ENCODE measurements around the gene LARGE1.

The LARGE1 gene

GRCh38 chr22:33324228-33324627 is 596.0 kb downstream of the LARGE1 start:
- Histone ChIP-seq H2BK120ac (ENCODE audit: low read depth, low read length) (no peak overlapping the region), H3K4me1 (ENCODE audit: control insufficient read depth in 2 of 2, insufficient read depth in 1 of 2, low read depth in 1 of 2, low read length in 2 of 2) (no peaks in the 10 kb centered on the region), H3K14ac (ENCODE audit: low read length) (no peak overlapping the region), H4K8ac (ENCODE audit: low read depth, low read length) (no peak overlapping the region), H3K79me1 (ENCODE audit: low read depth, low read length) (no peaks in the 10 kb centered on the region), H2AFZ (ENCODE audit: low read length) (no peak overlapping the region), H3K4ac (ENCODE audit: low read length) (no peak overlapping the region), H3K4me3 (ENCODE audit: low read length in 2 of 2) (no peak overlapping the region), H3K4me2 (ENCODE audit: insufficient read depth, low read length, poor library complexity, severe bottlenecking) (no peak overlapping the region), H2BK5ac (ENCODE audit: low read length) (no peak overlapping the region), H3K27ac (replicated peaks; ENCODE audit: low read length) (no peak overlapping the region), H2BK12ac (ENCODE audit: low read length) (no peak overlapping the region), H3K18ac (ENCODE audit: low read length) (no peak overlapping the region), H2AK5ac (ENCODE audit: low read depth, low read length) (no peak overlapping the region), H3K27me3 (ENCODE audit: control insufficient read depth in 3 of 3, insufficient read depth in 3 of 3, low read depth in 1 of 3, low read length in 3 of 3) (no peaks in the 10 kb centered on the region), H3K9me3 (replicated peaks in 1 of 2; ENCODE audit: control insufficient read depth in 2 of 2, insufficient read depth in 1 of 2, low read depth in 1 of 2, low read length in 2 of 2) (no peaks in the 10 kb centered on the region), H3K36me3 (replicated peaks in 1 of 2; ENCODE audit: control insufficient read depth in 2 of 2, insufficient read depth in 2 of 2, low read length in 2 of 2) (peaks cover 0 to 5% of the 10 kb centered on the region in 2 donors), H4K91ac (ENCODE audit: low read depth, low read length, poor library complexity) (no peak overlapping the region), H3K9ac (ENCODE audit: low read depth, low read length, poor library complexity) (no peak overlapping the region), H2BK15ac (ENCODE audit: low read length) (no peak overlapping the region), H3K23ac (ENCODE audit: low read depth, low read length, poor library complexity) (no peak overlapping the region)
- DNase-seq (ENCODE audit: low spot score), result no peak
- no CpG with 5 or more reads among the region's 2 CpGs for WGBS, 2 donors (ENCODE audit: extremely low coverage in 2 of 2, insufficient read length in 2 of 2, insufficient replicate concordance in 1 of 2)

GRCh38 chr22:33321466-33321865 is 598.8 kb downstream of the LARGE1 start:
- WGBS, 2 donors (ENCODE audit: extremely low coverage in 2 of 2, insufficient read length in 2 of 2, insufficient replicate concordance in 1 of 2), result no CpG with 5 or more reads among the region's 3 CpGs
- DNase-seq (ENCODE audit: low spot score), result no peak
- no peak overlapping the region for H3K4me2 ChIP-seq (ENCODE audit: insufficient read depth, low read length, poor library complexity, severe bottlenecking)

GRCh38 chr22:33315954-33316353 is 604.3 kb downstream of the LARGE1 start:
- no peak for DNase-seq (ENCODE audit: low spot score)
- no peak overlapping the region for H2AK5ac ChIP-seq (ENCODE audit: low read depth, low read length)
- peak overlapping the region; percentile 37 for H3K18ac ChIP-seq (ENCODE audit: low read length)
- no peak overlapping the region for H2AFZ ChIP-seq (ENCODE audit: low read length)
- peak overlapping the region; percentile 61 for H3K23ac ChIP-seq (ENCODE audit: low read depth, low read length, poor library complexity)
- peak overlapping the region; percentile 83 for H3K14ac ChIP-seq (ENCODE audit: low read length)
- H4K8ac ChIP-seq (ENCODE audit: low read depth, low read length), result peak overlapping the region; percentile 7
- peak overlapping the region; percentile 86 for H3K4ac ChIP-seq (ENCODE audit: low read length)
- H4K91ac ChIP-seq (ENCODE audit: low read depth, low read length, poor library complexity), result no peak overlapping the region
- no peak overlapping the region for H2BK5ac ChIP-seq (ENCODE audit: low read length)
- H3K27me3 ChIP-seq (ENCODE audit: control insufficient read depth in 3 of 3, insufficient read depth in 3 of 3, low read depth in 1 of 3, low read length in 3 of 3), result no peaks in the 10 kb centered on the region
- no peak overlapping the region for H3K9ac ChIP-seq (ENCODE audit: low read depth, low read length, poor library complexity)
- H3K4me2 ChIP-seq (ENCODE audit: insufficient read depth, low read length, poor library complexity, severe bottlenecking), result no peak overlapping the region
- no peaks in the 10 kb centered on the region for H3K4me1 ChIP-seq (ENCODE audit: control insufficient read depth in 2 of 2, insufficient read depth in 1 of 2, low read depth in 1 of 2, low read length in 2 of 2)
- no peak overlapping the region for H3K27ac ChIP-seq (replicated peaks; ENCODE audit: low read length)
- no peak overlapping the region for H2BK15ac ChIP-seq (ENCODE audit: low read length)
- H2BK120ac ChIP-seq (ENCODE audit: low read depth, low read length), result no peak overlapping the region
- H3K79me1 ChIP-seq (ENCODE audit: low read depth, low read length), result no peaks in the 10 kb centered on the region
- H3K4me3 ChIP-seq (ENCODE audit: low read length in 2 of 2), result peak overlapping the region in 1 of 2 donors; percentile 63
- peaks cover 4 to 24% of the 10 kb centered on the region in 2 donors for H3K36me3 ChIP-seq (replicated peaks in 1 of 2; ENCODE audit: control insufficient read depth in 2 of 2, insufficient read depth in 2 of 2, low read length in 2 of 2)
- H3K9me3 ChIP-seq (replicated peaks in 1 of 2; ENCODE audit: control insufficient read depth in 2 of 2, insufficient read depth in 1 of 2, low read depth in 1 of 2, low read length in 2 of 2), result no peaks in the 10 kb centered on the region
- H2BK12ac ChIP-seq (ENCODE audit: low read length), result peak overlapping the region; percentile 94
- WGBS, 2 donors (ENCODE audit: extremely low coverage in 2 of 2, insufficient read length in 2 of 2, insufficient replicate concordance in 1 of 2), result no CpG with 5 or more reads among the region's 15 CpGs

More at GRCh38 chr22:33321466-33321865, 598.8 kb downstream of the LARGE1 start:
- Histone ChIP-seq H2BK15ac (ENCODE audit: low read length) (no peak overlapping the region), H3K27ac (replicated peaks; ENCODE audit: low read length) (no peak overlapping the region), H3K4ac (ENCODE audit: low read length) (no peak overlapping the region), H3K4me3 (ENCODE audit: low read length in 2 of 2) (no peak overlapping the region), H2BK12ac (ENCODE audit: low read length) (no peak overlapping the region), H3K23ac (ENCODE audit: low read depth, low read length, poor library complexity) (no peak overlapping the region), H2BK5ac (ENCODE audit: low read length) (no peak overlapping the region), H3K18ac (ENCODE audit: low read length) (no peak overlapping the region), H4K91ac (ENCODE audit: low read depth, low read length, poor library complexity) (no peak overlapping the region), H4K8ac (ENCODE audit: low read depth, low read length) (no peak overlapping the region), H2BK120ac (ENCODE audit: low read depth, low read length) (no peak overlapping the region), H3K36me3 (replicated peaks in 1 of 2; ENCODE audit: control insufficient read depth in 2 of 2, insufficient read depth in 2 of 2, low read length in 2 of 2) (peaks cover 0 to 5% of the 10 kb centered on the region in 2 donors), H3K27me3 (ENCODE audit: control insufficient read depth in 3 of 3, insufficient read depth in 3 of 3, low read depth in 1 of 3, low read length in 3 of 3) (no peaks in the 10 kb centered on the region), H2AK5ac (ENCODE audit: low read depth, low read length) (no peak overlapping the region), H3K9ac (ENCODE audit: low read depth, low read length, poor library complexity) (no peak overlapping the region), H3K79me1 (ENCODE audit: low read depth, low read length) (no peaks in the 10 kb centered on the region), H3K4me1 (ENCODE audit: control insufficient read depth in 2 of 2, insufficient read depth in 1 of 2, low read depth in 1 of 2, low read length in 2 of 2) (no peaks in the 10 kb centered on the region), H3K9me3 (replicated peaks in 1 of 2; ENCODE audit: control insufficient read depth in 2 of 2, insufficient read depth in 1 of 2, low read depth in 1 of 2, low read length in 2 of 2) (no peaks in the 10 kb centered on the region), H3K14ac (ENCODE audit: low read length) (no peak overlapping the region), H2AFZ (ENCODE audit: low read length) (no peak overlapping the region)

GRCh38 chr22:33315117-33315516 is 605.2 kb downstream of the LARGE1 start:
- no peak overlapping the region for H2BK12ac ChIP-seq (ENCODE audit: low read length)
- no peak overlapping the region for H3K9ac ChIP-seq (ENCODE audit: low read depth, low read length, poor library complexity)
- no peak overlapping the region for H2AK5ac ChIP-seq (ENCODE audit: low read depth, low read length)
- no peak overlapping the region for H3K14ac ChIP-seq (ENCODE audit: low read length)
- H2BK120ac ChIP-seq (ENCODE audit: low read depth, low read length), result no peak overlapping the region
- WGBS, 2 donors (ENCODE audit: extremely low coverage in 2 of 2, insufficient read length in 2 of 2, insufficient replicate concordance in 1 of 2), result no CpG with 5 or more reads among the region's 11 CpGs
- H3K36me3 ChIP-seq (replicated peaks in 1 of 2; ENCODE audit: control insufficient read depth in 2 of 2, insufficient read depth in 2 of 2, low read length in 2 of 2), result peaks cover 4 to 24% of the 10 kb centered on the region in 2 donors
- DNase-seq (ENCODE audit: low spot score), result no peak
- no peaks in the 10 kb centered on the region for H3K79me1 ChIP-seq (ENCODE audit: low read depth, low read length)
- no peak overlapping the region for H3K23ac ChIP-seq (ENCODE audit: low read depth, low read length, poor library complexity)
- no peak overlapping the region for H4K91ac ChIP-seq (ENCODE audit: low read depth, low read length, poor library complexity)
- no peak overlapping the region for H2BK5ac ChIP-seq (ENCODE audit: low read length)
- no peak overlapping the region for H4K8ac ChIP-seq (ENCODE audit: low read depth, low read length)
- no peaks in the 10 kb centered on the region for H3K27me3 ChIP-seq (ENCODE audit: control insufficient read depth in 3 of 3, insufficient read depth in 3 of 3, low read depth in 1 of 3, low read length in 3 of 3)
- H3K27ac ChIP-seq (replicated peaks; ENCODE audit: low read length), result no peak overlapping the region
- no peak overlapping the region for H3K18ac ChIP-seq (ENCODE audit: low read length)
- H3K4me1 ChIP-seq (ENCODE audit: control insufficient read depth in 2 of 2, insufficient read depth in 1 of 2, low read depth in 1 of 2, low read length in 2 of 2), result no peaks in the 10 kb centered on the region
- H2BK15ac ChIP-seq (ENCODE audit: low read length), result no peak overlapping the region
- H3K4ac ChIP-seq (ENCODE audit: low read length), result no peak overlapping the region
- no peaks in the 10 kb centered on the region for H3K9me3 ChIP-seq (replicated peaks in 1 of 2; ENCODE audit: control insufficient read depth in 2 of 2, insufficient read depth in 1 of 2, low read depth in 1 of 2, low read length in 2 of 2)
- H2AFZ ChIP-seq (ENCODE audit: low read length), result no peak overlapping the region
- H3K4me2 ChIP-seq (ENCODE audit: insufficient read depth, low read length, poor library complexity, severe bottlenecking), result no peak overlapping the region
- H3K4me3 ChIP-seq (ENCODE audit: low read length in 2 of 2), result no peak overlapping the region
